ENCODE measurements around the gene FAM83D.

DNA sequence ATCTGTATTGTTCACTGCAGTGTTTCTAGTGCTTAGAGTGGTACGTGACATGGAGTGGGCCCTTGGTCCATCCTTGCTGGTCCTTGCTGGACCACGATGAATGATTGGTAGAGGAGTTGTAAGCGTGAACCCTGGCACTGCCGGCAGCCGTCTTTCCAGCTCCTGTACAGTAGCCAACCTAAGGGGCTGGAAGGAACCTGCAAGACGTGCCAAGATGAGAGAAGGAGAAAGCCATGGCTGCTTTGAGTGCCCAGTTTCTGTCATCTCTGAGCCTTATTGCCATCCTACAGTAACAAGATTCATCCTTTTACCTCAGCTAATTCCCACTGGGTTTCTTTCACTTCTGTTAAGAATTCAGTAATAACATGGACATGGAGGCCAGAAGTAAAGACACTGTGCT lies 41.9 kb downstream of the FAM83D start:
- TF ChIP-seq, protein P1, sequence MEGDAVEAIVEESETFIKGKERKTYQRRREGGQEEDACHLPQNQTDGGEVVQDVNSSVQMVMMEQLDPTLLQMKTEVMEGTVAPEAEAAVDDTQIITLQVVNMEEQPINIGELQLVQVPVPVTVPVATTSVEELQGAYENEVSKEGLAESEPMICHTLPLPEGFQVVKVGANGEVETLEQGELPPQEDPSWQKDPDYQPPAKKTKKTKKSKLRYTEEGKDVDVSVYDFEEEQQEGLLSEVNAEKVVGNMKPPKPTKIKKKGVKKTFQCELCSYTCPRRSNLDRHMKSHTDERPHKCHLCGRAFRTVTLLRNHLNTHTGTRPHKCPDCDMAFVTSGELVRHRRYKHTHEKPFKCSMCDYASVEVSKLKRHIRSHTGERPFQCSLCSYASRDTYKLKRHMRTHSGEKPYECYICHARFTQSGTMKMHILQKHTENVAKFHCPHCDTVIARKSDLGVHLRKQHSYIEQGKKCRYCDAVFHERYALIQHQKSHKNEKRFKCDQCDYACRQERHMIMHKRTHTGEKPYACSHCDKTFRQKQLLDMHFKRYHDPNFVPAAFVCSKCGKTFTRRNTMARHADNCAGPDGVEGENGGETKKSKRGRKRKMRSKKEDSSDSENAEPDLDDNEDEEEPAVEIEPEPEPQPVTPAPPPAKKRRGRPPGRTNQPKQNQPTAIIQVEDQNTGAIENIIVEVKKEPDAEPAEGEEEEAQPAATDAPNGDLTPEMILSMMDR (conservative IDR thresholded peaks at IDR 0.05; ENCODE audit: low read depth in 2 of 2): no peak
- TF ChIP-seq POLR2AphosphoS5 (IDR thresholded peaks at IDR 0.05; ENCODE audit: low read depth): no peak
- no peak for TF ChIP-seq CREB1 (CRISPR knock-in tag; IDR thresholded peaks at IDR 0.05; ENCODE audit: low read depth)
- TF ChIP-seq ZNF114 (CRISPR knock-in tag; IDR thresholded peaks at IDR 0.05): no peak
- no peak for TF ChIP-seq EZH2 (IDR thresholded peaks at IDR 0.05; ENCODE audit: low read depth, unreplicated experiment)
- TF ChIP-seq, protein P2, sequence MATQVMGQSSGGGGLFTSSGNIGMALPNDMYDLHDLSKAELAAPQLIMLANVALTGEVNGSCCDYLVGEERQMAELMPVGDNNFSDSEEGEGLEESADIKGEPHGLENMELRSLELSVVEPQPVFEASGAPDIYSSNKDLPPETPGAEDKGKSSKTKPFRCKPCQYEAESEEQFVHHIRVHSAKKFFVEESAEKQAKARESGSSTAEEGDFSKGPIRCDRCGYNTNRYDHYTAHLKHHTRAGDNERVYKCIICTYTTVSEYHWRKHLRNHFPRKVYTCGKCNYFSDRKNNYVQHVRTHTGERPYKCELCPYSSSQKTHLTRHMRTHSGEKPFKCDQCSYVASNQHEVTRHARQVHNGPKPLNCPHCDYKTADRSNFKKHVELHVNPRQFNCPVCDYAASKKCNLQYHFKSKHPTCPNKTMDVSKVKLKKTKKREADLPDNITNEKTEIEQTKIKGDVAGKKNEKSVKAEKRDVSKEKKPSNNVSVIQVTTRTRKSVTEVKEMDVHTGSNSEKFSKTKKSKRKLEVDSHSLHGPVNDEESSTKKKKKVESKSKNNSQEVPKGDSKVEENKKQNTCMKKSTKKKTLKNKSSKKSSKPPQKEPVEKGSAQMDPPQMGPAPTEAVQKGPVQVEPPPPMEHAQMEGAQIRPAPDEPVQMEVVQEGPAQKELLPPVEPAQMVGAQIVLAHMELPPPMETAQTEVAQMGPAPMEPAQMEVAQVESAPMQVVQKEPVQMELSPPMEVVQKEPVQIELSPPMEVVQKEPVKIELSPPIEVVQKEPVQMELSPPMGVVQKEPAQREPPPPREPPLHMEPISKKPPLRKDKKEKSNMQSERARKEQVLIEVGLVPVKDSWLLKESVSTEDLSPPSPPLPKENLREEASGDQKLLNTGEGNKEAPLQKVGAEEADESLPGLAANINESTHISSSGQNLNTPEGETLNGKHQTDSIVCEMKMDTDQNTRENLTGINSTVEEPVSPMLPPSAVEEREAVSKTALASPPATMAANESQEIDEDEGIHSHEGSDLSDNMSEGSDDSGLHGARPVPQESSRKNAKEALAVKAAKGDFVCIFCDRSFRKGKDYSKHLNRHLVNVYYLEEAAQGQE (IDR thresholded peaks at IDR 0.05; ENCODE audit: unreplicated experiment): no peak
- TF ChIP-seq EZH2phosphoT487 (IDR thresholded peaks at IDR 0.05; ENCODE audit: unreplicated experiment): no peak
- TF ChIP-seq JUNB (IDR thresholded peaks at IDR 0.05; ENCODE audit: unreplicated experiment): no peak
- TF ChIP-seq NANOG (IDR thresholded peaks at IDR 0.05; ENCODE audit: borderline replicate concordance): no peak
- TF ChIP-seq STAT1 (IDR thresholded peaks at IDR 0.05; ENCODE audit: unreplicated experiment): no peak
- TF ChIP-seq, protein P3, sequence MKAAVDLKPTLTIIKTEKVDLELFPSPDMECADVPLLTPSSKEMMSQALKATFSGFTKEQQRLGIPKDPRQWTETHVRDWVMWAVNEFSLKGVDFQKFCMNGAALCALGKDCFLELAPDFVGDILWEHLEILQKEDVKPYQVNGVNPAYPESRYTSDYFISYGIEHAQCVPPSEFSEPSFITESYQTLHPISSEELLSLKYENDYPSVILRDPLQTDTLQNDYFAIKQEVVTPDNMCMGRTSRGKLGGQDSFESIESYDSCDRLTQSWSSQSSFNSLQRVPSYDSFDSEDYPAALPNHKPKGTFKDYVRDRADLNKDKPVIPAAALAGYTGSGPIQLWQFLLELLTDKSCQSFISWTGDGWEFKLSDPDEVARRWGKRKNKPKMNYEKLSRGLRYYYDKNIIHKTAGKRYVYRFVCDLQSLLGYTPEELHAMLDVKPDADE (IDR thresholded peaks at IDR 0.05): no peak
- TF ChIP-seq, protein P4, sequence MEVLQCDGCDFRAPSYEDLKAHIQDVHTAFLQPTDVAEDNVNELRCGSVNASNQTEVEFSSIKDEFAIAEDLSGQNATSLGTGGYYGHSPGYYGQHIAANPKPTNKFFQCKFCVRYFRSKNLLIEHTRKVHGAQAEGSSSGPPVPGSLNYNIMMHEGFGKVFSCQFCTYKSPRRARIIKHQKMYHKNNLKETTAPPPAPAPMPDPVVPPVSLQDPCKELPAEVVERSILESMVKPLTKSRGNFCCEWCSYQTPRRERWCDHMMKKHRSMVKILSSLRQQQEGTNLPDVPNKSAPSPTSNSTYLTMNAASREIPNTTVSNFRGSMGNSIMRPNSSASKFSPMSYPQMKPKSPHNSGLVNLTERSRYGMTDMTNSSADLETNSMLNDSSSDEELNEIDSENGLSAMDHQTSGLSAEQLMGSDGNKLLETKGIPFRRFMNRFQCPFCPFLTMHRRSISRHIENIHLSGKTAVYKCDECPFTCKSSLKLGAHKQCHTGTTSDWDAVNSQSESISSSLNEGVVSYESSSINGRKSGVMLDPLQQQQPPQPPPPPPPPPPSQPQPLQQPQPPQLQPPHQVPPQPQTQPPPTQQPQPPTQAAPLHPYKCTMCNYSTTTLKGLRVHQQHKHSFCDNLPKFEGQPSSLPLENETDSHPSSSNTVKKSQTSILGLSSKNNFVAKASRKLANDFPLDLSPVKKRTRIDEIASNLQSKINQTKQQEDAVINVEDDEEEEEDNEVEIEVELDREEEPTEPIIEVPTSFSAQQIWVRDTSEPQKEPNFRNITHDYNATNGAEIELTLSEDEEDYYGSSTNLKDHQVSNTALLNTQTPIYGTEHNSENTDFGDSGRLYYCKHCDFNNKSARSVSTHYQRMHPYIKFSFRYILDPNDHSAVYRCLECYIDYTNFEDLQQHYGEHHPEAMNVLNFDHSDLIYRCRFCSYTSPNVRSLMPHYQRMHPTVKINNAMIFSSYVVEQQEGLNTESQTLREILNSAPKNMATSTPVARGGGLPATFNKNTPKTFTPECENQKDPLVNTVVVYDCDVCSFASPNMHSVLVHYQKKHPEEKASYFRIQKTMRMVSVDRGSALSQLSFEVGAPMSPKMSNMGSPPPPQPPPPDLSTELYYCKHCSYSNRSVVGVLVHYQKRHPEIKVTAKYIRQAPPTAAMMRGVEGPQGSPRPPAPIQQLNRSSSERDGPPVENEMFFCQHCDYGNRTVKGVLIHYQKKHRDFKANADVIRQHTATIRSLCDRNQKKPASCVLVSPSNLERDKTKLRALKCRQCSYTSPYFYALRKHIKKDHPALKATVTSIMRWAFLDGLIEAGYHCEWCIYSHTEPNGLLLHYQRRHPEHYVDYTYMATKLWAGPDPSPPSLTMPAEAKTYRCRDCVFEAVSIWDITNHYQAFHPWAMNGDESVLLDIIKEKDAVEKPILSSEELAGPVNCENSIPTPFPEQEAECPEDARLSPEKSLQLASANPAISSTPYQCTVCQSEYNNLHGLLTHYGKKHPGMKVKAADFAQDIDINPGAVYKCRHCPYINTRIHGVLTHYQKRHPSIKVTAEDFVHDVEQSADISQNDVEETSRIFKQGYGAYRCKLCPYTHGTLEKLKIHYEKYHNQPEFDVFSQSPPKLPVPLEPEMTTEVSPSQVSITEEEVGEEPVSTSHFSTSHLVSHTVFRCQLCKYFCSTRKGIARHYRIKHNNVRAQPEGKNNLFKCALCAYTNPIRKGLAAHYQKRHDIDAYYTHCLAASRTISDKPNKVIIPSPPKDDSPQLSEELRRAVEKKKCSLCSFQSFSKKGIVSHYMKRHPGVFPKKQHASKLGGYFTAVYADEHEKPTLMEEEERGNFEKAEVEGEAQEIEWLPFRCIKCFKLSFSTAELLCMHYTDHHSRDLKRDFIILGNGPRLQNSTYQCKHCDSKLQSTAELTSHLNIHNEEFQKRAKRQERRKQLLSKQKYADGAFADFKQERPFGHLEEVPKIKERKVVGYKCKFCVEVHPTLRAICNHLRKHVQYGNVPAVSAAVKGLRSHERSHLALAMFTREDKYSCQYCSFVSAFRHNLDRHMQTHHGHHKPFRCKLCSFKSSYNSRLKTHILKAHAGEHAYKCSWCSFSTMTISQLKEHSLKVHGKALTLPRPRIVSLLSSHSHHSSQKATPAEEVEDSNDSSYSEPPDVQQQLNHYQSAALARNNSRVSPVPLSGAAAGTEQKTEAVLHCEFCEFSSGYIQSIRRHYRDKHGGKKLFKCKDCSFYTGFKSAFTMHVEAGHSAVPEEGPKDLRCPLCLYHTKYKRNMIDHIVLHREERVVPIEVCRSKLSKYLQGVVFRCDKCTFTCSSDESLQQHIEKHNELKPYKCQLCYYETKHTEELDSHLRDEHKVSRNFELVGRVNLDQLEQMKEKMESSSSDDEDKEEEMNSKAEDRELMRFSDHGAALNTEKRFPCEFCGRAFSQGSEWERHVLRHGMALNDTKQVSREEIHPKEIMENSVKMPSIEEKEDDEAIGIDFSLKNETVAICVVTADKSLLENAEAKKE (CRISPR knock-in tag; IDR thresholded peaks at IDR 0.05): no peak

Data from GM23338 (cell line).